ENCODE data around the gene SRA1.

- TF ChIP-seq CTCF (IDR thresholded peaks at IDR 0.05) (no peak), POLR2A (IDR thresholded peaks at IDR 0.05) (peak in 1 of 2 donors; percentile 83)
Observed at GRCh38 chr5:140564196-140565023, 7.1 kb upstream of the SRA1 start, which contains the start of the genes APBB3 and SLC35A4.

Measured in heart left ventricle (tissue), 13 donors.